Mesenchymal stem cell (in vitro differentiated cells and primary cell): ENCODE data around the gene GRK3.

Experiments
- DNase-seq: peaks from one replicate; pipeline ENCODE4 v3.0.0-alpha.2; 2013
- H2AFZ ChIP-seq: one replicate; pipeline ENCODE4 v1.6.1; 2013; ENCODE audit warnings: low read depth, mild to moderate bottlenecking, control low read depth, inconsistent platforms, low read length, moderate library complexity
- H2AK5ac ChIP-seq: 2 replicates; pipeline ENCODE4 v1.6.1; 2013; ENCODE audit warnings: low read length, moderate library complexity, mild to moderate bottlenecking, inconsistent platforms; ENCODE audit not compliant: severe bottlenecking
- H2BK120ac ChIP-seq: one replicate; pipeline ENCODE4 v1.6.1; 2013; ENCODE audit warnings: low read depth, mild to moderate bottlenecking, inconsistent platforms, low read length, moderate library complexity
- H2BK12ac ChIP-seq, 2 experiments: one replicate each; pipeline ENCODE4 v1.6.1; 2013; ENCODE audit warnings: inconsistent platforms in 2 of 2, low read length in 2 of 2, mild to moderate bottlenecking in 2 of 2, moderate library complexity in 2 of 2, control low read depth in 1 of 2
- H2BK15ac ChIP-seq: one replicate; pipeline ENCODE4 v1.6.1; 2013; ENCODE audit warnings: mild to moderate bottlenecking, low read depth, inconsistent platforms; ENCODE audit not compliant: poor library complexity, severe bottlenecking
- H2BK5ac ChIP-seq: 2 replicates; pipeline ENCODE4 v1.6.1; 2013; ENCODE audit warnings: low read depth, mild to moderate bottlenecking, low read length, control low read depth, inconsistent platforms; ENCODE audit not compliant: poor library complexity, severe bottlenecking
- H3K14ac ChIP-seq, 2 experiments: one replicate each; pipeline ENCODE4 v1.6.1; 2013; ENCODE audit warnings: inconsistent platforms in 2 of 2, low read length in 2 of 2, control low read depth in 1 of 2, mild to moderate bottlenecking in 1 of 2, moderate library complexity in 1 of 2
- H3K18ac ChIP-seq, 2 experiments: one replicate each; pipeline ENCODE4 v1.6.1; 2013; ENCODE audit warnings: inconsistent platforms in 2 of 2, low read length in 2 of 2, control low read depth in 1 of 2, low read depth in 1 of 2, mild to moderate bottlenecking in 1 of 2
- H3K23ac ChIP-seq, 2 experiments: one replicate each; pipeline ENCODE4 v1.6.1; 2013; ENCODE audit warnings: inconsistent platforms in 2 of 2, low read length in 2 of 2, mild to moderate bottlenecking in 2 of 2, moderate library complexity in 2 of 2, control low read depth in 1 of 2
- H3K27ac ChIP-seq: 2 replicates; pipeline ENCODE4 v1.5.1; 2013; ENCODE audit warnings: mild to moderate bottlenecking, moderate library complexity, low read length, control low read depth, inconsistent platforms; ENCODE audit not compliant: poor library complexity, severe bottlenecking
- H3K27me3 ChIP-seq, 2 experiments: 2 replicates each; pipeline versions ENCODE4 v1.6.1 to v1.7.0; 2013; ENCODE audit warnings: low read length in 2 of 2, mild to moderate bottlenecking in 2 of 2, moderate library complexity in 2 of 2, control low read depth in 1 of 2, inconsistent platforms in 1 of 2; ENCODE audit not compliant: control insufficient read depth in 1 of 2, insufficient read depth in 1 of 2
- H3K36me3 ChIP-seq, 2 experiments: 2 replicates each; pipeline versions ENCODE4 v1.6.1 to v1.7.0; 2013; ENCODE audit warnings: low read length in 2 of 2, control low read depth in 1 of 2, inconsistent platforms in 1 of 2, low read depth in 1 of 2, mild to moderate bottlenecking in 1 of 2; ENCODE audit not compliant: insufficient read depth in 2 of 2, control insufficient read depth in 1 of 2
- H3K4ac ChIP-seq, 2 experiments: one replicate each; pipeline ENCODE4 v1.6.1; 2013; ENCODE audit warnings: inconsistent platforms in 2 of 2, low read length in 2 of 2, mild to moderate bottlenecking in 2 of 2, moderate library complexity in 2 of 2, control low read depth in 1 of 2, low read depth in 1 of 2
- H3K4me1 ChIP-seq: 2 replicates; pipeline ENCODE4 v1.6.1; 2013; ENCODE audit warnings: low read depth, low read length, control low read depth; ENCODE audit not compliant: control insufficient read depth, insufficient read depth
- H3K4me2 ChIP-seq: 2 replicates; pipeline ENCODE4 v1.6.1; 2013; ENCODE audit warnings: low read length, mild to moderate bottlenecking, inconsistent platforms; ENCODE audit not compliant: poor library complexity, severe bottlenecking
- H3K4me3 ChIP-seq, 2 experiments: 2 replicates each; pipeline versions ENCODE4 v1.5.1 to v1.7.0; 2013; ENCODE audit warnings: low read length in 2 of 2, mild to moderate bottlenecking in 2 of 2, control low read depth in 1 of 2, low read depth in 1 of 2; ENCODE audit not compliant: insufficient read depth in 1 of 2
- H3K79me1 ChIP-seq: replicated peaks from 2 replicates; pipeline ENCODE4 v1.6.1; 2013; ENCODE audit warnings: mild to moderate bottlenecking, control low read depth, low read length, inconsistent platforms; ENCODE audit not compliant: poor library complexity, severe bottlenecking
- H3K9ac ChIP-seq: 2 replicates; pipeline ENCODE4 v1.7.0; 2013; ENCODE audit warnings: mild to moderate bottlenecking, low read length, moderate library complexity
- H3K9me3 ChIP-seq: 2 replicates; pipeline ENCODE4 v1.7.0; 2013; ENCODE audit warnings: mild to moderate bottlenecking, low read length; ENCODE audit not compliant: control insufficient read depth
- H4K8ac ChIP-seq: one replicate; pipeline ENCODE4 v1.6.1; 2013; ENCODE audit warnings: inconsistent platforms, mild to moderate bottlenecking, low read length, moderate library complexity
- H4K91ac ChIP-seq: one replicate; pipeline ENCODE4 v1.6.1; 2013; ENCODE audit warnings: mild to moderate bottlenecking, low read length, inconsistent platforms
- WGBS: methylation state at CpG from one replicate; pipeline ENCODE4 v1.1.7; 2013; ENCODE audit warnings: mixed read lengths; 5-methylcytosine and 5-hydroxymethylcytosine counted together

Gene GRK3

DNA sequence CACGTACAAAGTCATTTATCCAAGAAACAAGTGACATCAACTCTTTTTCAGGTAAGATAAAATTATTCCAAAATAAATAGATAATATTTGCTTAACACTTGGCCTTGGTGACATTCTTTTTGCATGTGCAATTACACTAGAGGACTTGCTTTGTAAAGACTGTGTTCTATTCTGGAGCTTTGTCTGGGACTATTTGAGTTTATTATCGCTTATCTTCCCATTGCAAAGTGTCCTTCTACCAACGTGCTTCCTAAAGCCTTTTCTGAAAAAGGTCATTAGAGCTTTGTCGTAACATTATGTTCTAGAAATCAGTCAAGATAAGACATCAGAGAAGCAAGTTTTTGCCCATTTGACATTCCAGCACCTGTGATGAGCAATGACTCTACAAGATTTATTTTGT, 99.2 kb downstream of the GRK3 start:
- Histone ChIP-seq H3K9me3 (no peaks in the 10 kb centered on the region), H2BK120ac (no peak overlapping the region), H2BK5ac (no peak overlapping the region), H2BK12ac (no peak overlapping the region), H3K27ac (no peak overlapping the region), H3K4me1 (no peaks in the 10 kb centered on the region), H3K4ac (no peak overlapping the region), H3K27me3 (no peaks in the 10 kb centered on the region), H3K4me3 (no peak overlapping the region), H3K23ac (no peak overlapping the region), H4K8ac (no peak overlapping the region), H3K18ac (no peak overlapping the region), H2BK15ac (no peak overlapping the region), H3K4me2 (no peak overlapping the region), H3K79me1 (no peaks in the 10 kb centered on the region), H3K36me3 (no peaks in the 10 kb centered on the region), H4K91ac (no peak overlapping the region), H2AFZ (no peak overlapping the region), H3K9ac (no peak overlapping the region), H3K14ac (no peak overlapping the region), H2AK5ac (no peak overlapping the region)
- no peak for DNase-seq
- WGBS, result 88% methylated on average over 3 of the region's 4 CpGs

GRCh38 chr22:25666308-25666707, 101.8 kb downstream of the GRK3 start:
- WGBS, result 73% methylated on average over 8 of the region's 8 CpGs
- Histone ChIP-seq H4K91ac (no peak overlapping the region), H3K4me3 (peak overlapping the region in 1 of 2 experiments; percentile 50), H2AFZ (no peak overlapping the region), H3K79me1 (no peaks in the 10 kb centered on the region), H2BK5ac (no peak overlapping the region), H2BK120ac (no peak overlapping the region), H4K8ac (no peak overlapping the region), H2BK12ac (no peak overlapping the region), H2BK15ac (no peak overlapping the region), H3K14ac (no peak overlapping the region), H3K27me3 (no peaks in the 10 kb centered on the region), H2AK5ac (no peak overlapping the region), H3K4me2 (no peak overlapping the region), H3K9me3 (no peaks in the 10 kb centered on the region), H3K4ac (no peak overlapping the region), H3K4me1 (no peaks in the 10 kb centered on the region), H3K36me3 (no peaks in the 10 kb centered on the region), H3K23ac (no peak overlapping the region), H3K27ac (no peak overlapping the region), H3K18ac (no peak overlapping the region), H3K9ac (peak overlapping the region; percentile 57)
- peak; percentile 26 for DNase-seq

GRCh38 chr22:25668437-25668836, 104.0 kb downstream of the GRK3 start:
- H2BK120ac ChIP-seq, result no peak overlapping the region
- no peak overlapping the region for H2BK15ac ChIP-seq
- H3K23ac ChIP-seq, result no peak overlapping the region
- no peaks in the 10 kb centered on the region for H3K9me3 ChIP-seq
- no peak overlapping the region for H2AK5ac ChIP-seq
- WGBS, result 87% methylated on average over 2 of the region's 2 CpGs
- peak overlapping the region in 1 of 2 experiments; percentile 41 for H3K14ac ChIP-seq
- no peaks in the 10 kb centered on the region for H3K4me1 ChIP-seq
- no peak overlapping the region for H3K4ac ChIP-seq
- H4K91ac ChIP-seq, result no peak overlapping the region
- no peak overlapping the region for H2BK12ac ChIP-seq
- H3K27me3 ChIP-seq, result no peaks in the 10 kb centered on the region
- no peaks in the 10 kb centered on the region for H3K79me1 ChIP-seq
- no peaks in the 10 kb centered on the region for H3K36me3 ChIP-seq
- H2BK5ac ChIP-seq, result no peak overlapping the region
- H3K27ac ChIP-seq, result no peak overlapping the region
- peak overlapping the region in 1 of 2 experiments; percentile 13 for H3K4me3 ChIP-seq
- H3K18ac ChIP-seq, result no peak overlapping the region
- no peak overlapping the region for H2AFZ ChIP-seq
- H3K4me2 ChIP-seq, result no peak overlapping the region
- H3K9ac ChIP-seq, result no peak overlapping the region
- H4K8ac ChIP-seq, result no peak overlapping the region
- DNase-seq, result no peak

GRCh38 chr22:25669253-25670069, 105.0 kb downstream of the GRK3 start:
- H3K79me1 ChIP-seq, result no peaks in the 10 kb centered on the region
- no peaks in the 10 kb centered on the region for H3K36me3 ChIP-seq
- no peak overlapping the region for H4K91ac ChIP-seq
- H4K8ac ChIP-seq, result no peak overlapping the region
- no peaks in the 10 kb centered on the region for H3K4me1 ChIP-seq
- no peak overlapping the region for H2AFZ ChIP-seq
- H3K9me3 ChIP-seq, result no peaks in the 10 kb centered on the region
- H3K27ac ChIP-seq, result no peak overlapping the region
- H3K4me3 ChIP-seq, result no peak overlapping the region
- no peak overlapping the region for H3K14ac ChIP-seq
- H2BK12ac ChIP-seq, result no peak overlapping the region
- no peak overlapping the region for H3K9ac ChIP-seq
- H3K27me3 ChIP-seq, result no peaks in the 10 kb centered on the region
- H2AK5ac ChIP-seq, result no peak overlapping the region
- no peak overlapping the region for H3K4ac ChIP-seq
- no peak for DNase-seq
- H3K4me2 ChIP-seq, result no peak overlapping the region
- WGBS, result 83% methylated on average over 5 of the region's 5 CpGs
- no peak overlapping the region for H2BK15ac ChIP-seq
- no peak overlapping the region for H3K23ac ChIP-seq
- no peak overlapping the region for H2BK5ac ChIP-seq
- H3K18ac ChIP-seq, result no peak overlapping the region
- no peak overlapping the region for H2BK120ac ChIP-seq
